A172 (cell line): Measurements from ENCODE around the gene ATP10A. TPM values are rescaled to one million over a fixed set of nuclear protein-coding genes. Genes with fewer than 3 reads are reported as not detected.

Experiments used
- DNase-seq: peaks from one replicate; pipeline ENCODE4 v3.0.0-alpha.2; 2015; ENCODE audit warnings: low spot score
- total RNA-seq: library from RNA; depleted of rRNA; stranded (reverse); fragments of >200 nt; shearing (Covaris generic); gene quantifications from 2 replicates; pipeline ENCODE4 v1.2.3, GENCODE V29; 2014

ATP10A gene
- total RNA-seq, 1 experiment from 2014 or later, result not detected

DNA sequence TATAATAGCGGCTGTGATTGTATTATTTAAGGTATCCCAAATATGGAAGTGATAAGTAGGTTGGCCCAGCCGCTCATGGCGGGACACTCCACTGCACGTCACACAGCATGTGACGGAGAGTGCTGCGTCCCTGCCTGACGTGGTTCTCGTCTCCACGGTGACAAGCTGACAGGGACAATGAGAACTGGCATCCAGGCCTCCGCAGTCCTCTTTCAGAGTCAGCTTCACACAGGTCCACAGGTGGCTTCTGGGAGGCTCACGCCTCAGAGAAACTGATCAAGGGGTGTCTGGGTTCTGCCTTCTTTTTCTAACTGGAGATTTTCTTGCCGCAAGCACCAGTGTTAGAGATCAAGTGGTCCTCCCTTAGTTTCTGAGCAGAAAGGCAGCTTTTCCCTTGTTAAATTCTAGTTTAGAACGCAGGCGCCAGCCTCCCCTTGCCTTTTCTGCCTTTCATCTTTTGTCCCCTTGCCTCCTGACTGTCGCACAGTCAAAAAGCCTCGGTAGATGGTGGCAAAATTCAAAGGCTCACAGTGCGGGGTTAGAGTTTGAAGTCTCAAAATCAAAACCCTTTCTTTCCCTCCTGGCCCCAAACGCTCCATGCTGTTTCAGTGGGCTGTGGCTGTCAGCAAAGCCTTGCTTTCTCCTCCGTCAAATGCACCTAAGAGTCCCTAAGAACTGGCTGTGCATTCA lies 120.9 kb downstream of the ATP10A start:
- DNase-seq, result no peak

GRCh38 chr15:25741256-25741580 lies 121.9 kb downstream of the ATP10A start:
- DNase-seq, result no peak

DNA sequence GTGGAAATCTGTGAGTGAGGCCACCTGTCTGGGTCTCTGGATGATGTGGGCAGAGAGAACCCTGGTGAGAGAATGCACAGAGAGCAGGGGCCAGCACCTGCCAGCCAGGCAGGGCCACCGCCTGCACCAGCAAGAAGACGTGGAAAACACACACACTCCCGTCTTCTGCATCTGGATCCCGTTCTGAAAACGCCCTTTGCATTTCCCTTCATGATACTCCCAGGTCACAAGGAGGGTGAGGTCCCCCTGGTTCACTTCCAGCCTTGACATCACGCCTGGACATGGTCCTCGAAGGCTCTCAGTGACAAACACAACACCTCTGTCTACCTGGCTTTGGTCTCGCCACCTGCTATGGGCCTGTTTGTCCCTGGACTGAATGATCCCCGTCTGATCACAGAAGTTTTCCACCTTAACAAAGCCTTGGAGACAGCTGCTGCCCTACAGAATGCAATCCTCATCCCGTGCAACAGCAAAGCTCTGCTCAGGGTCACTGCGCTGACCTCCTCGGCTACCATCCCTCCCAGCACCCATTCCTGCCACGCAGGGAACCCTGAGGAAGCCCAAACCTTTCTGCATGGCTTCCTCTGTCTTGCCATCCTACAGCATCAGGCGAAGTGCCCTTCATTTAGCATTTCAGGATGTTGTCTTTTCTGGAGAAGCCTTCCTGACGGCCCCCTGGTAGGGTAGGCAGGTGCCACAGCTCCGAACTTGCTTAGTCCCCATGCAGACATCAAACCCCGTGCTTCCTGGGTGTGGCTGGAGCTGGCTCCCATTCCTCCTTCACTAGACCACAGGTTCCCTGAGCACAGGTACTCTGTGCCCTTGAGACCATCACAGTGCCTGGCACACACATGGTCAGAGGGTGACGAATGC lies 122.5 kb downstream of the ATP10A start:
- no peak for DNase-seq

DNA sequence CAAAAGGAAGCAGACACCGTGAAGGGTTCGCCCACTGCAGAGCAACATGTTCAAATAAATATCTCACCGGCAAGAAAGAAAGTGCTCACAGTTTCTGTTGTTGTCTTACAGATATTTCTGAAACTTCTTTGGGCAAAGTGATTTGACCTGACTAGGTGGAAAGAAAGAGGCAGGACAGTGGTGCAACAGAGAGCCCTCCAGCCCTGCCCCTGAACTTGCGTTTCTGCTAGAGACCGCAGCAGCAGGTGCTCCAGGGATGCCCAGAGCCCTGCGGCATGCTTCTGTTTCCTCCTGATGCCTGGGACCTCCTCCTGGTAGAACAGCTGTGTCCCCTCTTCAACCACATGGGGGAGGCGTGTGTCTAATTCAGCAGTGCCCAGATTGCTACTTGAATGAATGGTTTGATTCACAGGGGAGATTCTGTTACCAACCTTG lies 123.4 kb downstream of the ATP10A start:
- DNase-seq, result no peak

- DNase-seq, result no peak
Measured at GRCh38 chr15:25738171-25738965, 124.8 kb downstream of the ATP10A start.

GRCh38 chr15:25737218-25737643 lies 125.9 kb downstream of the ATP10A start:
- DNase-seq, result no peak

DNA sequence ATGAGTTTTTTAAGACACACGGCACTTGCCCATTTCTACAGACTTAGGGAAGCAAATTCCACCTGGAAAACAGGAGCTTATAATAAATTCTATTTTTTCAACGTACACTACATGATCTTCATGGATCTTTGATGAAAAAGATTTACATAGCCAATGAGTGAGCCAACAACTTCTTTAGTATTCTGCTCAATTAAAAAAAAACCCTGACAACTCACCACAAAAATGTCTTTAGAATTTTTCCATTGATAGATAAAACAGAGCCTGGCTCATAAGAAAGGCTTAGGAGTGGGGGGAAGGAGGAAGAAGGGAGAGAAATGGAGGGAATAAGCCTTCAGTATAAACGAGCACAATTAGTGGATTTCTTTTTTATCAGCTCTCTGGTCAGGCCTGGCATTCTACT lies 126.7 kb downstream of the ATP10A start:
- DNase-seq, result no peak

DNA sequence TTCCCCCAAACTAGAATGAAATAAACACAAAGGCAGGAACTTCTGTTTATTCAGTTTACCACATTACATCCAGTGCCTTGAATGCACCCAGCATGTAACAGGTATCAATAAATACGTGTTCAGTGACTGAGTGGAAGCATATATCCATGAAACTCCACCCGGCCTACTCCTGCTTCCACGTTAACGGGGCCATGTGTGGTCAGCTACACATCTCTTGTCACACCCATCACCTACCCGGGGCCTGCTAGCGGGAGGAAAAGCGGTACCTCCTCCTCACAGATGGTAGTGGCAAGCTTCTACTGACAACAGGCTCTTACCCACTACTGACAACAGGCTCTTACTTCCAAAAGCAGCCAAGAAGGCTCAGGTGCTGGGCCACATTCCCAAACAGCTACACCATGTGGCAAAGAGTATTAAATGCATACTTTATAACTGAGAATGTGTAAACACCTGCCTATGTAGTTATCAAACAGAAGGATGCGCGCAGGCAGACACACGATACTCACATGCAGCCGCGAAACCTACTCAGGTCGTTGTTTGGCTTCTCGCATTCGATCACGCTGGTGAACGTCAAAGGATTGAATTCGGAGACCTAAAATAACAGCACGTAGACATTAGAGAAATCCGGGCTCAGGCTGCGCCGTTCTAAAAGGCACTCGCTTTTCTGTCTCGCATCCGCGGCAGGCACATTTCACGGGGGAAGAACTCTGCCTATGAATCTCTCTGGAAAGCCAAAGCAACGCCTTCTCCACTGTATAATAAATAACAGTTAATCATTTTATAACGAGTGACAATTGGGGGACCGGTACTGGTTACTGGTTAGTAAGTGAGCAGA lies 127.4 kb downstream of the ATP10A start:
- DNase-seq, result no peak

DNA sequence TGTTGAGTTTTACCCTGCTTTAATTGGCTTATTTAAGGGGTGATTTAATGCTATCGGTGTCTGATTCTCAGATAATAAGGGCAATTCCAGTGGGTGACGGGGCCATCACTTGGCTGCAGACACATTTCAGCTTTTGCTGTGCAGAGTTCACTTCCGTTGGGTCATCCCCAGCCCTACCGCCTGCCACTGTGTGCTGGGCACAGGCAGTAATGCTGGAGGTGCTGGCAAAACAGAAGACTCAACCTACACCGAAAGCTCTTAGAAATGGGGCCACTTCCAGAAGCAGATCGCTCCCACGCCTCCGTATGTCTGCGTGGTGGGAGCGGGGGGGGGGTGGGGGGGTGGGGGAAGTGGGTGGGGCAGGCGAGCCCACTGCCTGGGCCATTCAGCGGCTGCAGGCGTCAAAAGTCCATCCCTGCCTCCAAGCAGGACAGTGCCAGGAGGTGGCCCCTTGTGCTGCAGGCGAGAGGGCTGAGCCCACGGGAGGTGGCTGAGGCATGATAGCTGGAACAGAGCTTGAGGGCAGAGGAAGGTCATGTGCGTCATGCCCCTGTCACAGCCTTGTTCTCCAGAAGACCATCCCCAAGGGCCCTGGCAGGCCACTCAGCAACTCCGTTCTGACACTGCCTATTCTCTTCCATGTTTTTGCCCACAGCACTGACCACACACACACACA lies 128.3 kb downstream of the ATP10A start:
- DNase-seq, result no peak

DNA sequence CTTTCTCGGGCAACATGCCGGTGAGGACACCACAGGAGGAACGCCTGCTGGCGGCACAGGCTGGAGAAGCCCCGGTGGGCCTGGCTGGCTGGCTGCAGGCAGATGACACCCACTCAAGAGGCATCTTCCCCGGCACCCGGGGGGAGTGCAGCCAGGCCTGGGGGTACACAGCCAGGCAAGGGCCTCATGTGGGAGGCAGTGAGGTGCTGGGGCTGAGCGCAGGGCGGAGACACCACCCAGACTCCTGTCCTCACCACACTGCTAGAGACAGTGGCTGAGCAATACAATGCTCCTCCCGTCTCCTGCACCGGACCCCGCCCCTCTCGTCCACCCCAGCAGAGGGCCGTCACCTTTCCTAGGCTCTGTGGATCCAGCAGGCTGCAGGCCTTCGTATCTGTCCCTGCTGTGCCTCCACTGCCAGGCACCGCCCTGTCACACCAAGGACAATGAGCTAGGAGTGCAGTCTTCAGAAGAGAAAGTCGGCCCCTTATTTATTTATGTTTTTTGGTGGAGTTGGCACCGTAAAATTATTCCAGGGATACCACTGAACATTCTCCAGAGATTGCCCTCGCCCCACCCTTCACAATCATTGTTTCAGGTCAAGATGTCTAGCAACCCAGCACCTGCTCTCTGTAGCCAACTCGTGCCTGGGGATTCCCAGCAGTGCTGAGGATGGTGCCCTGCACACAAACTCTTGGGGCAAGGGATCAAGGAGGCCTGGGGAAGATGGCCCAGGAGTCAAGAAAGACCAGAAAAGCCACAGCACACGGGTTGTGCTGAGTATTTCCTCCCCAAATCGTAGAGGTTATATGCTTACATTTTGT lies 129.1 kb downstream of the ATP10A start:
- no peak for DNase-seq

- DNase-seq, result no peak
Measured at GRCh38 chr15:25733036-25733855, 129.9 kb downstream of the ATP10A start.

DNA sequence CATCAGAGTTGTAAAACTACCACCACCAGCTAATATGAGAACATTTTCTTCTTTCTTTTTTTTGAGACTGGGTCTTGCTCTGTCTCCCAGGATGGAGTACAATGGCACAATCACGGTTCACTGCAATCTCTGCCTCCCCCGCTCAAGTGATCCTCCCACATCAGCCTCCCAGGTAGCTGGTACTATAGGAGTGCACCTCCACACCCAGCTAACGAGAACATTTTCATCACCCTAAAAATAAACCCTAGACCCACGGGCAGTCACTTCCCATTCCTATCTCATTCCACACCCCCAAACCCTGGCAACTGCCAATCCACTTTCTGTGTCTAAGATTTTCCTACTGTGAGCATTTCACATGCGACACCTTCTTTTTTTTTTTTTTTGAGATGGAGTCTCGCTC lies 130.9 kb downstream of the ATP10A start:
- DNase-seq, result no peak

DNA sequence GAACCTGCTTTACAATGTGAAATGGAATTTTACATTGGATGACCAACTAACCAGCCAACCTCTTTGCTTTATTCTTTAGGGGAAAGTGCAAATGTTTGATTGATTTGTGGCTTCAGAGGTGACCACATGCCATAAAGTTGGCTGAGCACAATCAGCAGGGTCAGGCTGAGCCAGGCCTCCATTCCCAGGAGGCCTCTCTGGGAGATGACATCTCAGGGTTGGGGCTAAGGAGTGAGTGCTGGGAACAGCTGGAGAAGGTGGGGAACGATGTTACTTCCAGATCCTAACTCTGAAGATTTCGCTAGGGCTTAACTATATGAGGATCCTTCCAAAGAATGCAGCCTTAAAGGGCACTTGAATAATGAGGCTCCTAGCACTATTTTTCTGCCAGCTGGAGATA lies 131.7 kb downstream of the ATP10A start:
- no peak for DNase-seq

DNA sequence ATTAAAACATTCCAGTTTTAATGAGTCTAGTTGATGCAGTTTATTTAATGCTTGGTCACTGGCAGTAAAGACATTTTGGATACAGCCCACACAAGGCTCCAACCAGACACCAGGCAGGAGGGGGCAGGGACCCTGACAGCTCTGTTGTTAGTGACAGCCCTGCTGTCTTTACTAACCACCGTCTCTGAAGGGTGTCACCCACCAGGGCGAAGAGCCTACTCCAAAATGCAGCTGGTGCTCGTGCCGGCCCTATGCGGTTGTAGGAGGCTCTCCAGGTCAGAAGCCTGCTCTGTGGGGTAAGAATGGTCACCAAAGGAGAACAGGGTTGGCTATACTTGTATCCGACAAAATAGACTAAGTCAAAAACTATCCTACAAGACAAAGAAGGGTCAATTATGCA lies 132.2 kb downstream of the ATP10A start:
- no peak for DNase-seq

DNA sequence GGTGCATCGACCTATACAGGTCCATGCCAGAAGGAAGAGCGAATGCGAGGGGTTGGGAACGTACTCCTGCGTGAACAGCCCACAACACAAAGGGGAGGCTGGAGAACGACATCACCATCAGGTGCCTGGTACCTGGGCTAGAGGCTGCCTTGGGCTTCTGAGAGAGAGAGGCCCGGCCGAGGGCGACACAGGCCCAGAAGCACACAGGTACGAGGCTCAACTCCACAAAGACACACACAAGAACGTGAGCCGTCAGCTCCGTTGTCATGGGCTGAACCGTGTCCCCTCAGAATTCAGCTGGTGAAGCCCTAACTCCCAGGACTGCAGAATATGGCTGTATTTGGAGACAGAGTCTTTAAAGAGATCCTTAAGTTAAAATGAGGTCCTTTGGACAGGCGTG lies 134.3 kb downstream of the ATP10A start:
- no peak for DNase-seq

DNA sequence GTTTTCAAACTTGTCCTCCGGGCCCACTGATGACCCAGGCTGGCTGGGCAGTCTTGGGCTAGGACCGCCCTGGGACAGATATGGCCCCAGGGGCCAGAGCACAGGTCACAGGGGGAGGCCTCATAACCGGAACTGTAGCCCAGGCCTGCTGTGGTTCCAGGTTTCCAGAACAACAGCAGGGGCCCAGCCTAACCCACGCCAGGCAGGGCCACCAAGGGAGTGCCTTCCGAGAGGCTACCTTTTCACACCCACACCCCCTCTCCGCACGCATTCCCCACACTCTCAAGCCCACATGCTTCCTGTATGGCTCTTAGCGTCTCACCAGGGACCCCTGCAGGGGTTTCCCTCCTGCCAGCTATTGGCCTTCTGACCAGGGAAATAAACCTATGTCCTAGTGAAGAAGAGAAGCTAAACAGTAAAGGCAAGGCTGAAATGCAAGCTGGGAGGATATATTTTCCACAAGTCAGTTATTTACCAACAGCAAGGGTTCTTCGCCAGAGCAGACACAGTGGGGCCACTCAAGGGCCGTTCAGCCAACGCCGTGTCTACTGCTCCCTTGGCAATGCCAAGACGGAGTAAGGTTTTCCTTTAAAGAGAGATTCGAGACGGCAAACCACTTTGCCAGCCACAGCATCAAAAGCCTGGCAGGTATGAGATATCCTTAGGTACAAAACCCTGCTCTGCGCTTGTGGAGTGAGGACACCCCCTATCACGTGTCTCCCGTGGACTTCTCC lies 135.1 kb downstream of the ATP10A start:
- no peak for DNase-seq

DNA sequence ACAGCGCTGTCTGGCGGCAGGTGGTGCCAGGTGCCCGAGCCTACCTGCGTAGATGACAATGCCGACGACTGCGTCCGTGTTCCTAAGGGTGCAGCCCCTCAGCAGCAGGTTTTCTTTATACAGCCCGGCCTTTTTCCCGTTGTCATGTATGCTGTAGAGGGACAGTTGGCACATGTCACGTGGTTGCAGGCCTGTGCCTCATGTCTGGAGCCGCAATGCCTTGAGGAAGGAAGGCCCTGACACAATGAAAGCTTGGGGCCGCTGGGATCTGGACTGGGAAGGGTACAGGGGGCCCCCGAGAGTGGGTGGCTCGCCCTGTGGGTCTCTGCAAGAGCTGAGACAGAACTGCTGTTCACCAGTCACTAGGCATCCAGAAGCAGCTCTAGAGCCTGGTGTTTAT lies 136.0 kb downstream of the ATP10A start:
- no peak for DNase-seq

DNA sequence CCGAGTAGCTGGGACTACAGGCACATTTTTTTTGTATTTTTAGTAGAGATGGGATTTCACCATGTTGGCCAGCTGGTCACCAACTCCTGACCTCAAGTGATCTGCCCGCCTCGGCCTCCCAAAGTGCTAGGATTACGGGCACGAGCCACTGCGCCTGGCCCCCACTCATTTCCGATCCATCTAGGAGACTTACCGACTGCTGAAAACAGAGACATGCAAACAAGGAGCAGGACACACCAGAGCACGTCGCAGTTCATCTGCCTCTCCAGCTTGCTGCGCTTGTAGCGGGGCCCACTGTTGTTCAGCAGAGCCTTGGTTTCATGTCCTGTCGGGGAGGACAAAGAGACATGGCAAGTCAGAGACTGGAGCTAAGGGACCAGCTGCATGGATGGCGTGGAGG lies 137.4 kb downstream of the ATP10A start:
- DNase-seq, result no peak

GRCh38 chr15:25724899-25725298 lies 138.2 kb downstream of the ATP10A start:
- no peak for DNase-seq
